Neural cell (in vitro differentiated cells): ENCODE data around the gene NTMT1.

Experiments
- CTCF ChIP-seq: fragments of 450-650 bp; IDR thresholded peaks from 2 replicates; pipeline ENCODE4 v1.5.1; 2014; ENCODE audit warnings: antibody characterized with exemption, mild to moderate bottlenecking, moderate library complexity; ENCODE audit not compliant: poor library complexity, severe bottlenecking
- EP300 ChIP-seq: fragments of 450-650 bp; conservative IDR thresholded peaks from 2 replicates; pipeline ENCODE4 v1.6.1; 2014; ENCODE audit warnings: antibody characterized with exemption, mild to moderate bottlenecking, moderate library complexity; ENCODE audit not compliant: poor library complexity, severe bottlenecking
- EZH2 ChIP-seq: fragments of 200-600, 300-800 bp; shearing (Covaris generic), sonication (generic); IDR thresholded peaks from 2 replicates; pipeline ENCODE4 v1.6.1; 2014; ENCODE audit warnings: antibody characterized with exemption, low read length, borderline replicate concordance, mild to moderate bottlenecking; ENCODE audit not compliant: insufficient read depth, poor library complexity, severe bottlenecking
- MXI1 ChIP-seq: fragments of 450-650 bp; conservative IDR thresholded peaks from 2 replicates; pipeline ENCODE4 v1.6.1; 2014; ENCODE audit warnings: antibody characterized with exemption, mild to moderate bottlenecking; ENCODE audit not compliant: poor library complexity, severe bottlenecking
- POLR2AphosphoS5 ChIP-seq: IDR thresholded peaks from 2 replicates; pipeline ENCODE4 v1.6.1; 2012
- RAD21 ChIP-seq: fragments of 450-650 bp; conservative IDR thresholded peaks from 2 replicates; pipeline ENCODE4 v1.6.1; 2014; ENCODE audit warnings: antibody characterized with exemption, mild to moderate bottlenecking, moderate library complexity
- TAF1 ChIP-seq: IDR thresholded peaks from 2 replicates; pipeline ENCODE4 v1.6.1; 2012; ENCODE audit warnings: low read depth
- TF ChIP-seq, protein P1 (sequence below): IDR thresholded peaks from 2 replicates; pipeline ENCODE4 v1.6.1; 2012; ENCODE audit warnings: borderline replicate concordance

DNA sequence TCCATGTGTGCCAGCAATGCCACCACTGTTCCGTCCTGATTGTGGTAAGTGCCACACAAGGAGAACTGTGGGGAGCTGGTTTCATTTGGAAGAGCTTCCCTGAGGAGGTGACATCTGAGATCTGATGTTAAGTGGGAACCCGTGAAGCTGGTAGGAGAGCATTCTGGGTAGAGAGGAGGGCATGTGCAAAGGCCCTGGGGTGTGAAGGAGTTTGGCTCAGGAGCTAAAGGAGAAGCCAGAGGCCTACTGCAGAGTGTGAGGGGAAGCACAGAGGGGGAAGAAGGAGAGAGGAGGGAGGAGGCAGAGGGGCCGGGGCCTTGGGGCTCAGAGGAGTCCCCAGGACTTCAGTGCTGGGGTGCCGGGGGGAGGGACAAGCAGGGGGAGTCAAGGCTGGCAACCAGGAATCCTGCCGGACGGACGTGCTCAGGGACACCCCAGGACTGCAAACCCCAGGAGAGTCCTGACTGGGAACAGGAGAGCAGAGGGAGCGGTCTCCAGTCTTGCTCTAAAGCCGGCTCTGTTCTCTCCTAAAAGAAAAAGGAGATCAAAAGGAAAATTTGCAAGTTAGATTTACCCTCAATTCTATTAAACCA, 24.8 kb upstream of the NTMT1 start:
- no peak for TF ChIP-seq CTCF
- TF ChIP-seq EZH2 = no peak
- no peak for TF ChIP-seq POLR2AphosphoS5
- TF ChIP-seq RAD21 = no peak
- no peak for TF ChIP-seq MXI1
- no peak for TF ChIP-seq TAF1
- TF ChIP-seq, protein P1, sequence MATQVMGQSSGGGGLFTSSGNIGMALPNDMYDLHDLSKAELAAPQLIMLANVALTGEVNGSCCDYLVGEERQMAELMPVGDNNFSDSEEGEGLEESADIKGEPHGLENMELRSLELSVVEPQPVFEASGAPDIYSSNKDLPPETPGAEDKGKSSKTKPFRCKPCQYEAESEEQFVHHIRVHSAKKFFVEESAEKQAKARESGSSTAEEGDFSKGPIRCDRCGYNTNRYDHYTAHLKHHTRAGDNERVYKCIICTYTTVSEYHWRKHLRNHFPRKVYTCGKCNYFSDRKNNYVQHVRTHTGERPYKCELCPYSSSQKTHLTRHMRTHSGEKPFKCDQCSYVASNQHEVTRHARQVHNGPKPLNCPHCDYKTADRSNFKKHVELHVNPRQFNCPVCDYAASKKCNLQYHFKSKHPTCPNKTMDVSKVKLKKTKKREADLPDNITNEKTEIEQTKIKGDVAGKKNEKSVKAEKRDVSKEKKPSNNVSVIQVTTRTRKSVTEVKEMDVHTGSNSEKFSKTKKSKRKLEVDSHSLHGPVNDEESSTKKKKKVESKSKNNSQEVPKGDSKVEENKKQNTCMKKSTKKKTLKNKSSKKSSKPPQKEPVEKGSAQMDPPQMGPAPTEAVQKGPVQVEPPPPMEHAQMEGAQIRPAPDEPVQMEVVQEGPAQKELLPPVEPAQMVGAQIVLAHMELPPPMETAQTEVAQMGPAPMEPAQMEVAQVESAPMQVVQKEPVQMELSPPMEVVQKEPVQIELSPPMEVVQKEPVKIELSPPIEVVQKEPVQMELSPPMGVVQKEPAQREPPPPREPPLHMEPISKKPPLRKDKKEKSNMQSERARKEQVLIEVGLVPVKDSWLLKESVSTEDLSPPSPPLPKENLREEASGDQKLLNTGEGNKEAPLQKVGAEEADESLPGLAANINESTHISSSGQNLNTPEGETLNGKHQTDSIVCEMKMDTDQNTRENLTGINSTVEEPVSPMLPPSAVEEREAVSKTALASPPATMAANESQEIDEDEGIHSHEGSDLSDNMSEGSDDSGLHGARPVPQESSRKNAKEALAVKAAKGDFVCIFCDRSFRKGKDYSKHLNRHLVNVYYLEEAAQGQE = no peak
- no peak for TF ChIP-seq EP300
